GM21723 (cell line): ENCODE results near the gene GEMIN4.
A peak's percentile ranks its signal among the peaks of the same experiment; 100 is the strongest.
"Not testable (repeated sequence)": the region's sequence is repeated elsewhere in the genome, so short reads cannot be mapped to it uniquely, and the experiment has no call there.

Experiments
- ATAC-seq: cut with Tn5 transposase; IDR thresholded peaks from one replicate; pipeline ENCODE4 v1.9.1; 2021; ENCODE audit warnings: mild to moderate bottlenecking, moderate library complexity; ENCODE audit not compliant: unreplicated experiment

Gene GEMIN4

DNA sequence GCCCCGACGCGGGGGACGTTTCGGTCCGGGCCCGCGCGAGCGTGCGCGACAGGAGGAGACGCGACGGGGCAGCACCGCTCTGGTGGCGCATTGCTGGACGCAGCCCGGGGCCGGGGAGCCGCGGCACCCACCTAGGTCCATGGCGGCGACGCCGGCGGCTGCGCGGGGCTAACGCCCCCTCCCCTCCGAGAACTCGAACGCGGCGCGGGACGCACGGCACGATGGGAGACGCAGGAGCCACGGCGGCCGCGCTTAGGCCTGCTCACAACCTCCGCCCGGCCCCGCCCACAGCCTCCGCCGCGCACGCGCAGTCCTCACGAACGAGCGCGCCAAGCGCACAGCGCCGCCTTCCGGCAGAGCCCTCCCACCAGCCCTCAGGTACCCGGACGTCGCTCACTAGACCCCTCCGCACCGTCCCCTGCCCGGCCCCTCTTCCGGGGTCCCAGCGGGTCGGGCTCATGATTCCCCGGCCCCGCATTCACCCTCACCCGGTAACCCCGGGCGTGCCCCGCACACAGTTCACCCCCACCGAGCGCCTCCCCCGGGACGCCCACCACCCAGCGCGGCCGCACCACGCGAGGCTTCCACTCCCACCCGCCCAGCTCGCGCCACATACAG is at the start of gene GEMIN4:
Gene GEMIN4 (minus strand): TSS at position 263 of the 618 bp plus-strand sequence. CDS start 122 bp downstream, at position 141.
- peak; percentile 82 for ATAC-seq

DNA sequence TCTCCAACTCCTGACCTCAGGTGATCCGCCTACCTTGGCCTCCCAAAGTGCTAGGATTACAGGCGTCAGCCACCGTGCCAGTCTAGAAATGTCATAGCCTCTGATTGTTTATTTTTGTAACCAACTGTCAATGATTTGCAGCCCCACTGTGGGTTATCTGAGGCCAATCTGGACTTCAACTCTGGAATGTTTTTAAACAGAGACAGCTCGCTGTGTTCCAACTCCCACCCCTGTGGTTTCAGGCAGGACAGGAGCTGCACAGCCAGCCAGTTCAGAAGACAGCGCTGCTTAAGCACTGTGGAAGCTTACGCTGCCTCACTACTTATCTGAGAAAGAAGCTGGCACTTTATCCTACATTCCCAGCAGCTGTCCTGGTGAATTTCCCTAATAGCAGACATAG is 49.6 kb upstream of the GEMIN4 start:
- ATAC-seq: no peak

DNA sequence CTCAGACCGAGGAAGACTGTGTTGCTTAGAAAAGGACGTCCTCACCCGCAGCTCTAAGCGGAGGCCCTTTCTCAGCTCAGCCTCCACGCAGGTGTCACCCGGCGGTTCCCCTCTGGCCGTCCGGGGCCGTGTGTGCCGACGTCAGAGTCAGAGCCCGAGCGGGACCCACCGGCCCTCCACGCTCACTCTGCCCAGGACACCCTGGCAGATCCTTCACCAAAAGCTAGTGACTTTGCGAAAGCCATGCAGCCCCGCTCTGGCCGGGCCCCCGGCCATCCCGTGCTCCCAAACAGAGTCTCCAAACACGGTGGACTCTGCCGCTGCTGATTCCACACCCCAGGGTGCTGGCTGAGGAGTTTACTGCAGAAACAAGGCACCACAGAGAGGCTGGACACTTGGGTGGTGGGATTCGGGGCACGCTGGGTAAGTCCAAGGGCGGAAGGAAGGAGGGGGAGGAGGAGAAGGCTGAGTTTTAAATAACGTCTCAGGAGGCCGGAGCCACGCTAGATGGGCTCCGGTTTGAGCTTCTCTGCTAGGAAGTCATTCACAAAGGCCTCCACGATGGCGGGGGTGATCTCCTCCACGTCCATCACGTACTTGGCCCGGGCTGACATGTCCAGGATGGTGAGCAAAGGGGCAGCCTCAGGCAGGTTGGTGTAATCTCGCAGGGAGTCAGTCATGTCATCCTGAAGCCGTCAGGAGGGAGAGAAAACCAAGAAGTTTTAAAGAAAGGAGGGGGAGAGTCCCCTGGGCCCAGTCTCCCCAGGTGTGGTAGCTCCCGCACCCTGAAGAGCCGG is 48.6 kb upstream of the GEMIN4 start:
- no peak for ATAC-seq

- ATAC-seq: no peak
Observed at GRCh38 chr17:799261-799660, 47.2 kb upstream of the GEMIN4 start.

GRCh38 chr17:798246-798645 is 46.2 kb upstream of the GEMIN4 start:
- no peak for ATAC-seq

DNA sequence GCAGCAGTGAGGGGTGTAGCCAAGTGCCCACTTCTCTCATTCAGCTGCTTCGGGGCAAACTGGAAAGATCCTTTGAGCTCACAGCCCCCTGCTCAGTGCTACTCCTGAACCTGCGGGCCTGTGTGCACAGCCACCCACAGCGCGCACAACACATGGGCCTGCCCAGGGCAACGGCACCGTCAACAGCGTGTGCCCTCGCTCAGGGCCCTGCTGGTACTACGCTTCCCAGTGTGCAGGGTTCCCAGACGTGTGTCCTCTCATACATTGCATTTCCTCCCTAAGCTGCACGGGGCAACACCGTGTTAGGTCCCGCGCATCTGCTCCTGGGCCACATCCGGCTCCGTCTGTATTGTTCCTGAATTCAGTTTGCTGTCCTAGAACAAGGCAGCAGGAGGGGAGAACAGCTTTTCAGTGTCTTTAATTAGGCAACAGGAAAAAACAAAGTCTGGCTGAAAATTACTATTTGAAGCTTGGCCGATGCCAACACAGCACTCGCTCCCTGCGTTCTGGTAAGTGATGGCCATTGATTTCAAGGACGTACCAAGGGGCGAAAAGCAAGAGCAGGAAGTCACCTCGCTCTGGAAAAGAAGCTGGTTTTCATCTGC is 45.3 kb upstream of the GEMIN4 start:
- ATAC-seq: no peak

DNA sequence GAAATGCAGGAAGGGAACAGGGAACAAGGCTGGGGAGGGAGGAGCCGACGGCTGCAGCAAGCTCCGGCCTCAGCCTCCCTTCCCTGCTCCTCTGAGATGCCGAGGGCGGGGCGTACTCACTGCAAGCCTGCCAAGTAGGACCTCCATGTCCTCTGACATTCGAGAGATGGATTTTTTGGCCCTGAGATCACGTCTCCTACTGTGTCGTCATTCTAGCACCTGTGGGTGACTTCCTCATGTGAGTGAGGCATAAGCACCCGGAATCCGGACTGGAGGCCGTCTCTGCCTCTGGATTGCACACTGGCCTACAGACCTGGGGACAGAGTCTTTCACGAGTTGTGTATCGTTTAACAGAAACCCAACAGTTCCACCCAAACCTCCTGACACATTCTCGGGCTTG is 44.5 kb upstream of the GEMIN4 start:
- no peak for ATAC-seq

DNA sequence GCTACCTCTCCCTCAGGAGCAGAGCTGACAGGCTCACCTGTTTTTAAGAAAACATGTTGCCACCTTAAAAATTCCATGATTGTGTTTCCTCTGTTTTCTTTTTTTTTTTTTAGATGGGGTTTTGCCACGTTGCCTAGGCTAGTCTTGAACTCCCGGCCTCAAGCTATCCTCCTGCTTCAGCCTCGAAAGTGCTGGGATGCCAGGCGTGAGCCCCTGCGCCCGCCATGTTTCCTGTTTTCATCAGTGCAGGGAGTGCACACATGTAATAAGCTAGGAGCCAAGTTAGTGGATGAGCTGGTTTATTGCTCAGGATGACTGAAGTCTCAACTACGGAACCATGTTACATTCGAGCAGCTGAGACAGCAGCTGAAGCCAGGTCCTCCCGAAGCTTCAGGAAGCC is 43.7 kb upstream of the GEMIN4 start:
- ATAC-seq: no peak

- ATAC-seq: no peak
Observed at GRCh38 chr17:795276-795675, 43.2 kb upstream of the GEMIN4 start.

- ATAC-seq: no peak
Observed at GRCh38 chr17:794876-795275, 42.8 kb upstream of the GEMIN4 start.

DNA sequence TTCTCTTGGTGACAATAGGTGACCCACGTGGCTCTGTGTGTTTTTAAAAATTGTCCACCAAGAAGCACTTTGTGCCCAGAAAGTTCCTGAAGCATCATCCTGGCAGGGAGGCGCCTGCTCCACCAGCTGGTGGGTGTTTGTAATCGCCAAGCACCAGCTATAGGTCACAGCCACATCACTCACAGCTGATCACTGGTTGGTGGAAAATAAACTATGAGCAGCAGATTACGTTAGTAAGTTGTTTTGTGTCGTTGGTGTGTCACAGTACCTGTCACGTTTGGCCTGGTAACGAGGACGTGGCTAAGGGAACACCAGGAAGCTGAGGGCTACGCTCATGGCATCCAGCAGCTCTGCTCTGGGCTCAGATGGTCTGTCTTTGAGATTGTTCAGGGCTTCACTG is 40.2 kb upstream of the GEMIN4 start:
- no peak for ATAC-seq

DNA sequence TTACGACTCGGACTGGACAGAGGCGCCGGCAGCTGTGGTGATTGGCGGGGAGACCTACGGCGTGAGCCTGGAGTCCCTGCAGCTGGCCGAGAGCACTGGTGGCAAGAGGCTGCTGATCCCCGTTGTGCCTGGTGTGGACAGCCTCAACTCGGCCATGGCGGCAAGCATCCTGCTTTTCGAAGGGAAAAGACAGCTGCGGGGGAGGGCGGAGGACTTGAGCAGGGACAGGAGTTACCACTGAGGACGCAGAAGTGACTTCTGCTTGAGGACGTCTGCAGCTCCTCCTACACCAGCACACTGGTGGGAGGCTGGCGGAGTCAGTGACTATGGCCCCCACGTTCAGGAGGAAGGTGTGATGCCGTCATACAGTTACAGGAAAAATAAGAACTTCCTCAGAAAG is 39.8 kb upstream of the GEMIN4 start:
- no peak for ATAC-seq

- not testable (repeated sequence) for ATAC-seq
Observed at GRCh38 chr17:790874-791247, 38.8 kb upstream of the GEMIN4 start.

DNA sequence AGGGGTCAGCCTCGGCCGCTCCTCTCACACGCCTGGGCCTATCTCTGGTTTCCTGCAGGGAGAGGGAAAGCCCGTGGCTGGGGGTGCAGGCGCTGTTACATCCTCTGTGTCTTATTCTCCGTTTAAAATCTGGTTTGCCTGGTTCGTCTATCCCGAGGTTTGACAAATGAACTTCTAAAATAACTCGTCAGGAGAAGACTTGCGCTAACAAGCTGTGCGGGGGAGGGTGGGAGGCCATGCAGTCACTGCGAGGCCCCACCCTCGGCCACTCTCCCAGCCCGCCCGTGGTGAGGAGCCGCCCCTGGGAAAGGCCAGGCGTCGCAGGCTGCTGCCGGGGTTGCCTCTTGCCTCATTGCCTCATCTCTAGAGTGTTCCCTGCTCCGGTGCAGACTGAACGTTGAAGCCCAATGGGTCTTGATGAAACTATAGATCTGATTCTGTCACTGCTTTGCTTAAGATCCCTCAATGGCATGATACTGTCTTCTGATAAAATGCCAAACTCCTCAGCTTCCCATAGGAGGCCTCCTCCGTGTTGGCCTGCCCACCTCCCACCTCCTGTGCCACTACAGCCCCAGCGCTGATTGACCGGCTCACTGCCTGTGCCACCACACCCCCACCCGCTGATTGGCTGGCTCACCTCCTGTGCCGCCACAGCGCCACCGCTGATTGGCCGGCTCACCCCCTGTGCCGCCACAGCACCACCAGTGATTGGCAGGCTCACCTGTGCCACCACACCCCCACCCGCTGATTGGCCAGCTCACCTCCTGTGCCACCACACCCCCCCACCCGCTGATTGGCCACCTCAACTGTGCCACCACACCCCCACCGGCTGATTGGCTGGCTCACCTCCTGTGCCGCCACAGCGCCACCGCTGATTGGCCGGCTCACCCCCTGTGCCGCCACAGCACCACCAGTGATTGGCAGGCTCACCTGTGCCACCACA is 38.1 kb upstream of the GEMIN4 start:
- not testable (repeated sequence) for ATAC-seq

DNA sequence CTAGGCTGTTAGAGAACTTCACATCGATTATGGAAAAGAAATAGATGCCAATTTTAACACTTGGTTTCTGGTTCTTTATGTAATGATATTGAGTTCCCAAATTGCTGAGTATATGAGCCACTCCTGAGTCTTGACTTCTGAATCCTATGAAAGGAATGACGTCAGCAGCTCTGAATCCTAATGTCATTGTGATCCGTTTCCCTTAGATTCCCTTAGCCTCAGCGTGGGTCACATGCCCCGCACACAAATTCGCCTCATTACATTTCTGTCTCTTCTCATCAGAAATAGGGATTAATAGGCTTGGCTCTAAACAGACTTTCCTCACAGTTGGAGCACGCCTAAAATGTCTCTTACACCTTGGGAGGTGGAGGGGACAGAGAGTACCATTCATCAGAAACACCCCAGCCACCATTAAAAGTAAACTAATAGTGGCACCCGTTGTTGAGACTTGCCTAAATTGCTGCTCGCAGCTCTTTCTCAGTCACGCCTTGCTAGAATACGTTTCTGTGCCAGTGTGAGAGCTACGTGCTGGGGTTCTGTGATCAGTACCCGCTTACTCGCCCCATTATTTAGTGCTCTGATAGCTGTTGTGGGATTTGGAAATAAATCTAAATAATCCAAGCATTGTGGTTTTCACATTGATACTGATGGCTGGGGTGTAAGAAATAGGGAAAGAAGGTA is 37.2 kb upstream of the GEMIN4 start:
- no peak for ATAC-seq

GRCh38 chr17:788551-788950 is 36.5 kb upstream of the GEMIN4 start:
- no peak for ATAC-seq

- no peak for ATAC-seq
Observed at GRCh38 chr17:787641-788221, 35.7 kb upstream of the GEMIN4 start.

GRCh38 chr17:785901-786300 is 33.8 kb upstream of the GEMIN4 start:
- ATAC-seq: not testable (repeated sequence)

DNA sequence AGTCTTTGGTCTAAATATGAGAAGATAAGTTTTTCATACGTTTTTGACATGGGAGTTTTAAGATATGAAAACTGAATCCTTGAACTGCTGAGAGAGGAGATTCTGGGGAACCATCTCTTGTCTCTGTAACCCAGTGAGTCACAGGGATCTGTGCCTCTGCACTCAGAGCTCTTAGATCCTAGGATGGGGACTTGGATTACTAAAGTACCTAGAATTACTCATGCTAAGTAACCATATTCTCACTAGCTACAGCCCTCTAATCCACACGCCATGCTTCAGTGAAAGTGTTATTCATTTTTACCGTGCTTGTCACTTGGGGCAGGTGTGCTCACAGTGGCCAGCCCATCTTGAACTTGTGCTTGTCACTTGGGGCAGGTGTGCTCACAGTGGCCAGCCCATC is 32.1 kb upstream of the GEMIN4 start:
- no peak for ATAC-seq
